Stimulated activated CD4-positive, alpha-beta T cell treated with anti-CD3 and anti-CD28 coated beads, Interleukin-4, amount 100 ng/mL, for 4 hours (primary cell): ENCODE results near the gene LRRC46.

Source experiments
- DNase-seq, 2 experiments: peaks; one replicate each; pipeline ENCODE4 v3.0.0-alpha.2; 2020

Gene LRRC46

GRCh38 chr17:47834756-47835155, 3.3 kb downstream of the LRRC46 start:
- no peak for DNase-seq

DNA sequence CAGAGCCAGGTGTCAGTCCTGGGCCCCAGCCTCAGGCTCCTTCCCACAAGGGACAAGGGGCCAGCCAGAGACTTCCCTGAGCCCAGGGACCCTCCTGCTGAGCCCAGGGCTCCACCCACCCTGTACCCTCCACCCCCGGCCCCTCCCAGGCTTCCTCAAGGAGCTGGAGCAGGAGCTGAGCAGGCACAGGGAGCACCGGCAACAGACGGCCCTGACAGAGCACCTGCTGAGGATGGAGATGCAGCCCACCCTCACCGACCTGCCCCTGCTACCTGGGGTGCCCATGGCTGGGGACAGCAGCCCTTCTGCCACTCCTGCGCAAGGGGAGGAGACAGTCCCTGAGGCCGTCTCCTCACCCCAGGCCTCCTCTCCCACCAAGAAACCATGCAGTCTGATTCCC, 5.1 kb downstream of the LRRC46 start:
- no peak for DNase-seq

GRCh38 chr17:47837401-47838039, 6.0 kb downstream of the LRRC46 start:
- DNase-seq, result no peak

- DNase-seq, result no peak
Measured at GRCh38 chr17:47838636-47839035, 7.2 kb downstream of the LRRC46 start.

DNA sequence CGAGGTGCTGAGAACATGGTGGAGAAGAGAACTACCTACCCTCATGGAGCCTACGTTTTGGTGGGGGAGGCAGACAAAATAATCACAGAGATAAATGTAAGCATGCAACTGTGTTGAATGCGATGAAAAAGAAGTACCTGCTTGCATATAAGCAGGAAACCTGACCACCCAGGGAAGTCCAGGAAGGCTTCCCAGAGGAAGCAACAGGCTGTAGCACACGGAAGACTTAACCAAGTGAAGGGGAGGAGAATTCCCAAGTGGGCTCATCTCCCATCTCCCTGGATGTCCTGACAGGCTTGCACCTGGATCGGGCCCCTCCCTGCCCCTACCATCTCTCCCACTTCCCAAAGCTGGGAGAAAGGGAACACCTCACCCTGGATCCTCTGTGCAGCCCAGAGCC, 7.6 kb downstream of the LRRC46 start:
- no peak for DNase-seq

DNA sequence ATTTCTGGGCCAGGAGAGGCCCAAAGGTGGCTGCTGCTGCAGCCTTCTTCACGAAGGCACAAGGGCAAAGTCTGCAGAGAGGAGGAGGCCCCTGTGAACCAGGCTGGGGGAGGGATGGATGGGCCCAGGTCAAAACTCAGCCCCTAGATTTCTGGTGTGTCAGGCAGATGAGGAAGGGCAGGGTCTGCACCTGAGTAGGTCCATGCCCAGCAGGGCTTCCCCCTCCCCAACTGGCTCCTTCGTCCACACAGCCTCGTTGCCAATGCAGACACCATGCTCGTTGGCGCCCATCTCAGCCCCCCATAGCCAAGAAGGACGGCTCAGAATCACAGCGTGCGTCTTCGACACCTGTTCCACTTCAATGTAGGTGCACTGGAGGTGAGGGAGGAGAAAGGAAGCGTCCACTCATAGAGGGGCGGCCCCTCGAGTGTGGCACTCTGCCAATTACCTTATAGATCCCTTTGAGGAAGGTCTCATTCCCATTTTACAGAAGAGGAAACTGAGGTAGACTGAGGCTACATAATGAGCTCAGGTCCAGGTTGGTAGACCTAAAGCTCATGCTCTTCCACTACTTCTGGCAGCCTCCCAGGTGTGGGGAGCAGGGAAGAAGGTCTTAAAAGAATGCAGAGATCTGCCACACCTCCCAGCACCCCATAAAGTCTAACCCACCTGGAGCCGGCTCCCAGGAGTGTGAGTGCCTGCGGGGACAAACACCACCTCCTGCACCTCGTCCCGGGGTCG, 8.7 kb downstream of the LRRC46 start:
- no peak for DNase-seq

DNA sequence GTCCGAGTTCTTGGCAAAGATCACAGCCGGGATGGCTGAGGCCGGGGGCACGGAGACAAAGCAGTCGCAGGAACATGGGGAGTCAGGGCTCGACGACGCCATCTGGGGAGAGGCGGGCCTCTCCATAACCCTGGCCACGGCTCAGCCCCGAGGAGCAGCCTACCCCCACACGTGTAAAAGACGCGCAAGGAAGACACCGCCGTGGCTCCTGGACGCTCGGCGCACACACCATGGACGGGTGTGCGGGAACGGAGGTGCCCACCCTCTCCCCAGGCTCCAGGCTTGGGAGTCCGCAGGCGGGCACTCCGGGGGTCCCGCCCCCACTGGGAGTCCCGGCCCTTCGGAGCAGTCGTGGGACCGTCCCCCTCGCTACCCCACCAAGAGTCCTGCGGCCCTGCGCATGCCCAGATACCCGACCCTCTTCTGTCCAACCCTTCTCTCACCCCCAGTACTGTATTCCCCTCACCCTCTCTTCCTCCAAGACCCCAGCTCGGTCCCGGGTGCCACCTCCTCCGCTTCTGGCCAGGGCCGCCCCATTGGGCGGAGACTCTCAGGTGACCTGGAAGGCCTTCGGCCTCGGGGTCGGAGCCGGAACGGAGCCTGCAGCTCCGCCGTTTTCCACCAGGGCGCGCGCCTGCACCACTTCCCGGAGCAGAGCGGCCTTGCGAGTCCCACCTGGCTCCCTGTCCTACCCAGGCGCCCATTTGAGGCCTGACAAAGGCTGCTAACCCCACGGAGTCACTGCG, 9.4 kb downstream of the LRRC46 start, which contains the start of gene SCRN2:
TSS of gene SCRN2 (minus strand) at position 532 of the 746 bp plus-strand sequence. CDS start at position 102, 430 bp downstream.
- DNase-seq, result peak; percentile 78 to 87

DNA sequence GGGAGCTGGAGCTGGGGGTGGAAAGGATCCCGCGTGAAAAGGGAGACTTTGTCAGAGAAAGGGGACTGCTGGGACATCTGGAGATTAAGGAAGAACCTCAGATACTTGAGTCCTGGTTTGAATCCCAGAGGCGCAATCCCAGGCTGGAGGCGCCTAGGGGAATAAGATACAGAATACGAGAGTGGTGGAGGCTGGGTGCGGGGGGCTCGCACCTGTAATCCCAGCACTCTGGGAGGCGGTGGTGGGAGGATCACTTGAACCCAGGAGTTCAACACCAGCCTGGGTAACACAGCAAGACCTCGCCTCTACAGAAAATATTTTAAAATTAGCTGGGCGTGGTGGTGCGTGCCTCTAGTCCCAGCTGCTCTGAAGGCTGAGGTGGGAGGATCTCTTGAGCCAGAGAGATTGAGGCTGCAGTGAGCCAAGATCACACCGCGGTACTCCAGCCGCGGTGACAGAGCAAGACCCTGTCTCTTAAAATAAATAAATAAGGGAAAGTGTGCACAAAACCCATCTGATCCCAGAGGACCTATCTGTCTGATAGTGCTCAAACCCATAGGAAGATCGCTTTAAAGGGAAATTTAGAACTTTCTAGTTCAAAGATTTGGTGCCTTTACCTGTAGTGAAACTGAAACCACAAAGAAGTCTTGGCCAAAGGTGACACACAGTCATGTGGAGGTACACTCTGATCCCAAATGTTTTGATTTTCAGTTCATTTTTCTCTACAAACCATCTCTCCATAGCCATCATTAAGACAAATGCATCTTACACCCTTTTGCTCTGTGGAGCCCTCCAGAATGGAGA, 10.2 kb downstream of the LRRC46 start:
- no peak for DNase-seq

- no peak for DNase-seq
Measured at GRCh38 chr17:47843391-47843730, 11.9 kb downstream of the LRRC46 start.

DNA sequence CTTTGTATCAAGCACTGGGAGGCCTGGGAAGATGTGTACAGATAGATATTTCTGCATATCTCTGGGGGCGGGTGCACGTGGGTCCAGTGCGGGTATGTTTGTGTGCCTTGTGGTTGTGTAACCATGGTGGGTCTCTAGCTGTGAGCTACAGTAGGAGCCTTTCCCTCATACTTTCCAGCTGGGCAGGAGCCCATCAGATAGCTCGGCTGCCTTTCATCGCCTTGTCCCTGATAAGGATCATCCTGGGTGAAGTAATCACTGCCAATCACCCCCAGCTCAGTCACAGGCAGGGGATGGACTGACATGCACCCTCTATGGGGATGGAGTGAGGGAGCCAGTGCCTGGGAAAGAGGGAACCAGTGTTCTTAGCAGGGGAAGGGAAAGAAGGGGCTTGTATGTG, 12.8 kb downstream of the LRRC46 start:
- DNase-seq, result no peak

GRCh38 chr17:47844814-47845715, 13.6 kb downstream of the LRRC46 start:
- no peak for DNase-seq

- DNase-seq, result no peak
Measured at GRCh38 chr17:47845716-47846075, 14.2 kb downstream of the LRRC46 start.

GRCh38 chr17:47846716-47847340, 15.4 kb downstream of the LRRC46 start:
- no peak for DNase-seq

- no peak for DNase-seq
Measured at GRCh38 chr17:47847341-47848197, 16.1 kb downstream of the LRRC46 start.

- DNase-seq, result no peak
Measured at GRCh38 chr17:47848198-47848513, 16.7 kb downstream of the LRRC46 start.

- DNase-seq, result no peak
Measured at GRCh38 chr17:47850373-47850691, 18.9 kb downstream of the LRRC46 start.

DNA sequence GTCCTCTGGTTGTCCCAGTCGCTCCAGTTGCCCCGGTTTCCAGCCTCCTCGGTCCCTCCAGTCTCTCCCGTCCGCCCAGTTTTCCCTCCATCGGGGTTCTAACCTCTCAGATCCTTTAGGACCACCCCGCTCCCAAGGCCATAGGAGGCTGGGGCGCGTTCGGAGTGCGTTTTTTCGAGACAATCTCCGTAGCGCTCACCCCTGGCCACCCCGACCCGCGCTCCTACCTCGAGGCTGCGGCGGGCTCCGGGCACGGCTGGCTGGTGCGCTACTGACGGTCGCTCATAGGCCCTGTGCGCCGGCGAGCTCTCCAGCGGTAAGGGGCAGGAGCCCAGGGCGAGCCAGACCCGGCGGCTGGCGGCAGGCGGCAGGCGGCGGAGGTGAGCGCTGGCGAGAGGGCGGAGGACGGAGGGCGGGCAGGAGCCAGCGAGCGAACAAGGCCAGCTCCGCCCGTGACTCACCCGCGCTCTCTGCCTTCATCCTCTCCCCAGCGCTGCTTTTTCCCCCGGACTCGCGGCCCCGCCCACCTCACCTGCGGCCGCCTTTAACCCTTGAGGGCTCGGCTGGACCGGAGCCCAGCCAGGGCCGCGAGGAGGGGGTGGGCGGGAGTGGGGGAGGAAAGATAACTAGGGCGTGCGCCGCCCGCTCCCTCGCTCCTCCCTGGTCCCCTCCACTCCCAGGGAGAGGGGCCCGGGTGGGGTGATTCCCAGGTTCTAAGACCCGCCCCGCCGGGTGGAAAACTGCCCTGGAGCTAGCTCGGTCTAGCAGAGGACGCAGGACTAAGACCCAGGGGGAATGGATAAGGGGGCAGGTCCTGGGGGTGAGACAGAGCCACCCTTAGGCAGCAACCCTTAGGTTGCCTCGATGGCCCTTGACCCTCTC, 19.5 kb downstream of the LRRC46 start, which contains the start of gene SP6:
TSS of gene SP6 (minus strand) at position 472 of the 882 bp plus-strand sequence. CDS start 2,734 bp downstream, outside the sequence.
- DNase-seq, result peak; percentile 70

DNA sequence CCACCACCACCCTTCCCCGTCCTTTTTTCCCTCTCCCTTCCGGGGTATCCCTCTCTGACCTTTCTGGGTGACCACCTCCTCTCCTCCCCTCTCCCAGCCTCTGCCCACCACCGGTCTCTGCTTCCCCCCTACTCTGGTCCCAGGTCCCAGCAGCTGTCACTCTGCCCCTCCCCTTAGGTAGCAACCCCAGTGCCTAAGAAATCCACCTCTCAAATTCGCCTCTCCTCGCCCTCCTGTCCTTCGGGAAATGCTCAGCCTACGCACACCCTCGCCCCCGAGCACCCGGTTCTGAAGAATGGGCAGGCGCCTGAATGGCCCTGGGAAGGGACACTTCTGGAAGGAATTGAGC, 20.3 kb downstream of the LRRC46 start:
- DNase-seq, result no peak

- DNase-seq, result no peak
Measured at GRCh38 chr17:47852113-47852949, 20.9 kb downstream of the LRRC46 start.
